ENCODE measurements around the gene EMSY. TPM values are rescaled to one million over a fixed set of nuclear protein-coding genes. Genes with fewer than 3 reads are reported as not detected.
A peak's percentile ranks its signal among the peaks of the same experiment; 100 is the strongest.

The EMSY gene
- total RNA-seq, 2 donors from 2014 or later = 24.3 to 39.4 TPM

GRCh38 chr11:76496174-76496573 is 51.4 kb downstream of the EMSY start:
- H3K9me3 ChIP-seq = no peaks in the 10 kb centered on the region
- H3K27me3 ChIP-seq (replicated peaks; ENCODE audit: insufficient read depth) = no peaks in the 10 kb centered on the region
- H3K4me3 ChIP-seq = no peak overlapping the region
- TF ChIP-seq POLR2AphosphoS5 (IDR thresholded peaks at IDR 0.05) (no peak), POLR2A (IDR thresholded peaks at IDR 0.05) (no peak), CTCF (IDR thresholded peaks at IDR 0.05) (no peak)
- intact Hi-C loops (cut with DNase I) = no loop called here
- 100% methylated on average over 1 of the region's 1 CpG for WGBS
- H3K4me1 ChIP-seq (replicated peaks) = no peaks in the 10 kb centered on the region
- H3K36me3 ChIP-seq = no peaks in the 10 kb centered on the region
- DNase-seq (ENCODE audit: low spot score) = no peak
- H3K27ac ChIP-seq = no peak overlapping the region

- no peak for TF ChIP-seq POLR2AphosphoS5 (IDR thresholded peaks at IDR 0.05)
- TF ChIP-seq POLR2A (IDR thresholded peaks at IDR 0.05) = no peak
- no peak for TF ChIP-seq CTCF (IDR thresholded peaks at IDR 0.05)
- intact Hi-C loops (cut with DNase I) = no loop called here
These were observed 56.8 kb downstream of the EMSY start for GRCh38 chr11:76501526-76502202.

GRCh38 chr11:76506833-76507232 is 62.0 kb downstream of the EMSY start:
- intact Hi-C loops (cut with DNase I) = no loop called here
- Histone ChIP-seq H3K36me3 (no peaks in the 10 kb centered on the region), H3K4me3 (no peak overlapping the region), H3K4me1 (replicated peaks) (no peaks in the 10 kb centered on the region), H3K9me3 (no peaks in the 10 kb centered on the region), H3K27me3 (replicated peaks; ENCODE audit: insufficient read depth) (no peaks in the 10 kb centered on the region), H3K27ac (no peak overlapping the region)
- no peak for DNase-seq (ENCODE audit: low spot score)
- 83% methylated on average over 2 of the region's 2 CpGs for WGBS
- TF ChIP-seq POLR2A (IDR thresholded peaks at IDR 0.05) (no peak), POLR2AphosphoS5 (IDR thresholded peaks at IDR 0.05) (no peak)

More at GRCh38 chr11:76501526-76502202, 56.8 kb downstream of the EMSY start:
- no peaks in the 10 kb centered on the region for H3K27me3 ChIP-seq (replicated peaks; ENCODE audit: insufficient read depth)
- H3K4me1 ChIP-seq (replicated peaks) = no peaks in the 10 kb centered on the region
- no peak overlapping the region for H3K4me3 ChIP-seq
- H3K27ac ChIP-seq = no peak overlapping the region
- no peaks in the 10 kb centered on the region for H3K36me3 ChIP-seq
- DNase-seq (ENCODE audit: low spot score) = no peak
- WGBS = 96% methylated on average over 5 of the region's 5 CpGs
- H3K9me3 ChIP-seq = no peaks in the 10 kb centered on the region

- intact Hi-C loops (cut with DNase I) = no loop called here
- Histone ChIP-seq H3K27me3 (replicated peaks; ENCODE audit: insufficient read depth) (no peaks in the 10 kb centered on the region), H3K4me3 (no peak overlapping the region), H3K27ac (no peak overlapping the region), H3K4me1 (replicated peaks) (peaks cover 1% of the 10 kb centered on the region), H3K9me3 (no peaks in the 10 kb centered on the region), H3K36me3 (no peaks in the 10 kb centered on the region)
- no peak for DNase-seq (ENCODE audit: low spot score)
- WGBS = 84% methylated on average over 5 of the region's 5 CpGs
- TF ChIP-seq POLR2A (IDR thresholded peaks at IDR 0.05) = no peak
- TF ChIP-seq POLR2AphosphoS5 (IDR thresholded peaks at IDR 0.05) = no peak
- no peak for TF ChIP-seq CTCF (IDR thresholded peaks at IDR 0.05)
These were observed 65.5 kb downstream of the EMSY start for GRCh38 chr11:76510060-76511047.

GRCh38 chr11:76512851-76513653 is 68.2 kb downstream of the EMSY start:
- intact Hi-C loops (cut with DNase I) = loop anchor here (2.0 kb wide), 1 partner anchor 306 kb away; the partner anchor contains the start of gene WNT11
- no peaks in the 10 kb centered on the region for H3K9me3 ChIP-seq
- H3K27me3 ChIP-seq (replicated peaks; ENCODE audit: insufficient read depth) = no peaks in the 10 kb centered on the region
- DNase-seq (ENCODE audit: low spot score) = no peak
- no peaks in the 10 kb centered on the region for H3K36me3 ChIP-seq
- H3K27ac ChIP-seq = no peak overlapping the region
- peaks cover 4% of the 10 kb centered on the region for H3K4me1 ChIP-seq (replicated peaks)
- 24% methylated on average over 1 of the region's 1 CpG for WGBS
- TF ChIP-seq CTCF (IDR thresholded peaks at IDR 0.05) (peak in 2 of 4 experiments; percentile 25 to 37), POLR2A (IDR thresholded peaks at IDR 0.05) (no peak), POLR2AphosphoS5 (IDR thresholded peaks at IDR 0.05) (no peak)
- H3K4me3 ChIP-seq = no peak overlapping the region

All from prostate gland (tissue), 2 donors.